A549 (cell line): ENCODE measurements around the gene EPB41L1.

ENCODE experiments used
- CHD4 ChIP-seq: fragments of 200-600 bp; sonication (generic); IDR thresholded peaks from 2 replicates; pipeline ENCODE4 v1.6.1; 2016; ENCODE audit warnings: antibody characterized with exemption, mild to moderate bottlenecking, borderline replicate concordance
- EHMT2 ChIP-seq: fragments of 200-600 bp; sonication (generic); IDR thresholded peaks from 2 replicates; pipeline ENCODE4 v1.6.1; 2016; ENCODE audit warnings: antibody characterized with exemption, low read depth, mild to moderate bottlenecking, moderate library complexity
- ESRRA ChIP-seq: fragments of 150-350 bp; IDR thresholded peaks from 2 replicates; pipeline ENCODE4 v1.6.1; 2014; ENCODE audit warnings: mild to moderate bottlenecking, low read length, borderline replicate concordance
- HDAC2 ChIP-seq: fragments of 200-600 bp; sonication (generic); IDR thresholded peaks from 2 replicates; pipeline ENCODE4 v1.6.1; 2016
- HOXA7 ChIP-seq: fragments of 250-450 bp; sonication (Bioruptor Pico); IDR thresholded peaks from 2 replicates; pipeline ENCODE4 v1.5.0; 2020; ENCODE audit warnings: mild to moderate bottlenecking, moderate library complexity
- JUNB ChIP-seq: fragments of >200 bp; sonication (Bioruptor Twin); formaldehyde crosslinking; IDR thresholded peaks from 2 replicates; pipeline ENCODE4 v1.6.1; 2016
- NFE2L2 ChIP-seq: fragments of 150-350 bp; conservative IDR thresholded peaks from 2 replicates; pipeline ENCODE4 v1.6.1; 2014; ENCODE audit warnings: low read length
- POLR2A ChIP-seq: IDR thresholded peaks from 2 replicates; pipeline ENCODE4 v1.6.1; 2012; ENCODE audit warnings: mild to moderate bottlenecking, low read length
- RAD21 ChIP-seq, 2 experiments: fragments of >200 bp in 1 of 2; sonication (Bioruptor Twin) in 1 of 2; formaldehyde crosslinking in 1 of 2; IDR thresholded peaks in 1 of 2; conservative IDR thresholded peaks in 1 of 2; 2 replicates in 1 of 2; 3 replicates in 1 of 2; pipeline ENCODE4 v1.6.1; 2012 to 2018; ENCODE audit warnings: inconsistent platforms in 1 of 2
- RFX5 ChIP-seq: fragments of 450-650 bp; IDR thresholded peaks from 2 replicates; pipeline ENCODE4 v1.7.1; 2014; ENCODE audit warnings: antibody characterized with exemption, mild to moderate bottlenecking, moderate library complexity
- TF ChIP-seq, protein P1 (sequence below): fragments of >200 bp; sonication (Bioruptor Twin); formaldehyde crosslinking; IDR thresholded peaks from 3 replicates; pipeline ENCODE4 v1.5.1; 2016
- TF ChIP-seq, protein P2 (sequence below): fragments of 150-350 bp; IDR thresholded peaks from 2 replicates; pipeline ENCODE4 v1.6.1; 2014; ENCODE audit warnings: low read depth, mild to moderate bottlenecking, low read length

DNA sequence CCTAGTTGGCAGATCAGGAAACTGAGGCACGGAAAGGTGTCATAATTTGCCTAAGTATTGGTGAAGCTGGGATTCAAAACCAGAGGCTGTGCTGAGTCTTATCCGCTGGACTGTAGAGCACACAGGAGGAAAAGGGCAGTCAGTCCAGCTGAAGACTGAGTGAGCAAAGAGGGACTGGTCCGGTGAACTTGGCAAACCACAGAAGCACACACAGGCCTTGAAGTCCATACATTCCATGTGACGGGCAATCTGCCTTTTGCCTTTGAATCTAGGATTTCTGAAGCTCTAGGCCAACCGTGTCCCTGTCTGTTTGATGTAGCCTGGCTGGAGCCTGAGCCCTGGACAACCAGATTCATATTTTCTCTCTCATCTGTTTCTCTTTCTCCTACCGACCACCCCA is 34.3 kb upstream of the EPB41L1 start:
- TF ChIP-seq, protein P1, sequence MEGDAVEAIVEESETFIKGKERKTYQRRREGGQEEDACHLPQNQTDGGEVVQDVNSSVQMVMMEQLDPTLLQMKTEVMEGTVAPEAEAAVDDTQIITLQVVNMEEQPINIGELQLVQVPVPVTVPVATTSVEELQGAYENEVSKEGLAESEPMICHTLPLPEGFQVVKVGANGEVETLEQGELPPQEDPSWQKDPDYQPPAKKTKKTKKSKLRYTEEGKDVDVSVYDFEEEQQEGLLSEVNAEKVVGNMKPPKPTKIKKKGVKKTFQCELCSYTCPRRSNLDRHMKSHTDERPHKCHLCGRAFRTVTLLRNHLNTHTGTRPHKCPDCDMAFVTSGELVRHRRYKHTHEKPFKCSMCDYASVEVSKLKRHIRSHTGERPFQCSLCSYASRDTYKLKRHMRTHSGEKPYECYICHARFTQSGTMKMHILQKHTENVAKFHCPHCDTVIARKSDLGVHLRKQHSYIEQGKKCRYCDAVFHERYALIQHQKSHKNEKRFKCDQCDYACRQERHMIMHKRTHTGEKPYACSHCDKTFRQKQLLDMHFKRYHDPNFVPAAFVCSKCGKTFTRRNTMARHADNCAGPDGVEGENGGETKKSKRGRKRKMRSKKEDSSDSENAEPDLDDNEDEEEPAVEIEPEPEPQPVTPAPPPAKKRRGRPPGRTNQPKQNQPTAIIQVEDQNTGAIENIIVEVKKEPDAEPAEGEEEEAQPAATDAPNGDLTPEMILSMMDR: no peak
- TF ChIP-seq JUNB: no peak
- no peak for TF ChIP-seq NFE2L2
- TF ChIP-seq ESRRA: no peak
- no peak for TF ChIP-seq POLR2A
- TF ChIP-seq HDAC2: no peak
- no peak for TF ChIP-seq RAD21 (conservative IDR thresholded peaks at IDR 0.05 in 1 of 2, IDR thresholded peaks at IDR 0.05 in 1 of 2)
- TF ChIP-seq, protein P2, sequence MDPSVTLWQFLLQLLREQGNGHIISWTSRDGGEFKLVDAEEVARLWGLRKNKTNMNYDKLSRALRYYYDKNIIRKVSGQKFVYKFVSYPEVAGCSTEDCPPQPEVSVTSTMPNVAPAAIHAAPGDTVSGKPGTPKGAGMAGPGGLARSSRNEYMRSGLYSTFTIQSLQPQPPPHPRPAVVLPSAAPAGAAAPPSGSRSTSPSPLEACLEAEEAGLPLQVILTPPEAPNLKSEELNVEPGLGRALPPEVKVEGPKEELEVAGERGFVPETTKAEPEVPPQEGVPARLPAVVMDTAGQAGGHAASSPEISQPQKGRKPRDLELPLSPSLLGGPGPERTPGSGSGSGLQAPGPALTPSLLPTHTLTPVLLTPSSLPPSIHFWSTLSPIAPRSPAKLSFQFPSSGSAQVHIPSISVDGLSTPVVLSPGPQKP: no peak
- TF ChIP-seq EHMT2: no peak
- no peak for TF ChIP-seq RFX5
- no peak for TF ChIP-seq CHD4
- TF ChIP-seq HOXA7 (CRISPR knock-in tag): no peak
